Left lung (tissue), 10 donors: ENCODE measurements around the gene DEAF1. TPM values are rescaled to one million over a fixed set of nuclear protein-coding genes. Genes with fewer than 3 reads are reported as not detected.

ENCODE experiments used
- ATAC-seq: fragments of 200-7000 bp; cut with Tn5 transposase; one replicate; pipeline ENCODE4 v1.9.1; 2020; ENCODE audit warnings: moderate library complexity
- DNase-seq, 4 donors: peaks; one replicate each; pipeline ENCODE4 v3.0.0-alpha.2; 2013 to 2020
- H3K27ac ChIP-seq, 2 donors: fragments of 200-600 bp; sonication (generic) in 1 of 2; one replicate each; pipeline versions ENCODE4 v1.5.0 to v1.8.0; 2020 to 2021
- H3K27me3 ChIP-seq, 2 donors: fragments of 200-600 bp; sonication (generic) in 1 of 2; one replicate each; pipeline versions ENCODE4 v1.5.0 to v1.8.0; 2020 to 2021
- H3K36me3 ChIP-seq, 2 donors: fragments of 200-600 bp; sonication (generic) in 1 of 2; one replicate each; pipeline versions ENCODE4 v1.5.0 to v1.8.0; 2020 to 2021
- H3K4me1 ChIP-seq, 2 donors: fragments of 200-600 bp; one replicate each; pipeline ENCODE4 v1.8.0; 2021
- H3K4me3 ChIP-seq, 2 donors: fragments of 200-600 bp; sonication (generic) in 1 of 2; one replicate each; pipeline versions ENCODE4 v1.5.0 to v1.8.0; 2020 to 2021; ENCODE audit warnings: mild to moderate bottlenecking in 1 of 2
- H3K9me3 ChIP-seq, 2 donors: fragments of 200-600 bp; sonication (generic) in 1 of 2; one replicate each; pipeline versions ENCODE4 v1.5.0 to v1.8.0; 2020 to 2021
- intact Hi-C, 2 donors: fragments of 100-400 bp; cut with DNase I; formaldehyde crosslinking; loops; one replicate each; pipeline versions ENCODE4 v1.11.2 to v1.14.2; 2022
- polyA plus RNA-seq, 6 donors: library from polyadenylated mRNA; unstranded; fragments of 120-200 nt; gene quantifications; one replicate each; pipeline ENCODE4 v1.2.1, GENCODE V29; 2013; ENCODE audit not compliant: insufficient read length in 6 of 6
- total RNA-seq, 2 donors: library from RNA; stranded (reverse); fragmentation: NEBNext Ultra II Directional; extraction: Animal tissue kit (Norgen Biotek cat#: 25700); gene quantifications; one replicate each; pipeline ENCODE4 v1.2.1, GENCODE V29; 2021
- TF ChIP-seq, protein P1 (sequence below), 2 donors: fragments of 200-600 bp; sonication (generic) in 1 of 2; IDR thresholded peaks; one replicate each; pipeline versions ENCODE4 v1.5.0 to v1.8.0; 2021; ENCODE audit warnings: antibody characterized with exemption in 2 of 2
- donor health status: DM: no; HTN: yes; CAD: no.
- donor health status: DM: no; HTN: no; CAD: no.

DEAF1 gene
- total and polyA plus RNA-seq, 8 donors = 28.3 to 52.9 (median 38.4) TPM

DNA sequence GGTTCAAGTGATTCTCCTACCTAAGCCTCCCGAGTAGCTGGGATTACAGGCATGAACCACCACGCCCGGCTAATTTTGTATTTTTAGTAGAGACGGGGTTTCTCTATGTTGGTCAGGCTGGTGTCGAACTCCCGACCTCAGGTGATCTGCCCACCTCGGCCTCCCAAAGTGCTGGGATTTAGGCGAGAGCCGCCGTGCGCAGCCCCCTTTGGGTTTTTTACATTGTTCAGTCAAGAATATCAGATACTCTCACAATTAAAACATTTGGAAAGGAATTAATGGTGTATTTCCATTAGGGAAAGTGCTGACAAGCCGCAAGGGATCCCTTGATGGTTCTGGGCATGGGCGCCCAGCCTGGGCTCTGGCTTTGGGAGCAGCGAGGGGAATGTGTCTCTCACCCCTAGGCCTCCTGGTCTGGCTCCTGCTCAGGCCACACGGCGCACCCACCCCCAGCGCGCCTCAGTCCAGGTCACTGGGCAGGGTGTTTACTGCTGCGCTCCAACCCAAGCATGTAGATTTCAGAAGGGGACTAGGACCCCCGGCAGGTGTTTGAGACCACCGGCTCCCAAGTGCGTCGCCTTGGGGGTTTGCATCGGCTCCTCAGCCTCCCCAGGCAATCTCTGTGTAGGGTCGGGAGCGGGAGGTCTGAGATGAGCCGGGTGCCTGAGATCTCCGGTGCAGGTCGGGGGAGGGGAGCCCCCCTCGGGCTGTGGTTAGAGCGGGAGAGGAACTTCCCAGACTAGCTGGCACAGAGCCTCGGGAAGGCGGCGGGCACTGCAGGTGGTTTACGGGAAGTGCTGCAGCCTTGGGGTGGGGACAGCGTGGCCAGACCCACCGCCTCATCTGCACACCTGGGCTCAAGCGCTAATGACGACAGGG is 78.5 kb downstream of the DEAF1 start:
- Histone ChIP-seq H3K9me3 (no peaks in the 10 kb centered on the region), H3K27me3 (no peaks in the 10 kb centered on the region), H3K36me3 (peaks cover 0 to 37% of the 10 kb centered on the region in 2 donors), H3K4me3 (peak overlapping the region; percentile 58 to 92), H3K4me1 (peaks cover 14 to 54% of the 10 kb centered on the region in 2 donors), H3K27ac (peak overlapping the region; percentile 88 to 97)
- intact Hi-C loops = no loop called here
- ATAC-seq (no peak), DNase-seq (peak in 2 of 4 donors; percentile 58 to 84)
- TF ChIP-seq, protein P1, sequence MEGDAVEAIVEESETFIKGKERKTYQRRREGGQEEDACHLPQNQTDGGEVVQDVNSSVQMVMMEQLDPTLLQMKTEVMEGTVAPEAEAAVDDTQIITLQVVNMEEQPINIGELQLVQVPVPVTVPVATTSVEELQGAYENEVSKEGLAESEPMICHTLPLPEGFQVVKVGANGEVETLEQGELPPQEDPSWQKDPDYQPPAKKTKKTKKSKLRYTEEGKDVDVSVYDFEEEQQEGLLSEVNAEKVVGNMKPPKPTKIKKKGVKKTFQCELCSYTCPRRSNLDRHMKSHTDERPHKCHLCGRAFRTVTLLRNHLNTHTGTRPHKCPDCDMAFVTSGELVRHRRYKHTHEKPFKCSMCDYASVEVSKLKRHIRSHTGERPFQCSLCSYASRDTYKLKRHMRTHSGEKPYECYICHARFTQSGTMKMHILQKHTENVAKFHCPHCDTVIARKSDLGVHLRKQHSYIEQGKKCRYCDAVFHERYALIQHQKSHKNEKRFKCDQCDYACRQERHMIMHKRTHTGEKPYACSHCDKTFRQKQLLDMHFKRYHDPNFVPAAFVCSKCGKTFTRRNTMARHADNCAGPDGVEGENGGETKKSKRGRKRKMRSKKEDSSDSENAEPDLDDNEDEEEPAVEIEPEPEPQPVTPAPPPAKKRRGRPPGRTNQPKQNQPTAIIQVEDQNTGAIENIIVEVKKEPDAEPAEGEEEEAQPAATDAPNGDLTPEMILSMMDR (IDR thresholded peaks at IDR 0.05) = no peak

DNA sequence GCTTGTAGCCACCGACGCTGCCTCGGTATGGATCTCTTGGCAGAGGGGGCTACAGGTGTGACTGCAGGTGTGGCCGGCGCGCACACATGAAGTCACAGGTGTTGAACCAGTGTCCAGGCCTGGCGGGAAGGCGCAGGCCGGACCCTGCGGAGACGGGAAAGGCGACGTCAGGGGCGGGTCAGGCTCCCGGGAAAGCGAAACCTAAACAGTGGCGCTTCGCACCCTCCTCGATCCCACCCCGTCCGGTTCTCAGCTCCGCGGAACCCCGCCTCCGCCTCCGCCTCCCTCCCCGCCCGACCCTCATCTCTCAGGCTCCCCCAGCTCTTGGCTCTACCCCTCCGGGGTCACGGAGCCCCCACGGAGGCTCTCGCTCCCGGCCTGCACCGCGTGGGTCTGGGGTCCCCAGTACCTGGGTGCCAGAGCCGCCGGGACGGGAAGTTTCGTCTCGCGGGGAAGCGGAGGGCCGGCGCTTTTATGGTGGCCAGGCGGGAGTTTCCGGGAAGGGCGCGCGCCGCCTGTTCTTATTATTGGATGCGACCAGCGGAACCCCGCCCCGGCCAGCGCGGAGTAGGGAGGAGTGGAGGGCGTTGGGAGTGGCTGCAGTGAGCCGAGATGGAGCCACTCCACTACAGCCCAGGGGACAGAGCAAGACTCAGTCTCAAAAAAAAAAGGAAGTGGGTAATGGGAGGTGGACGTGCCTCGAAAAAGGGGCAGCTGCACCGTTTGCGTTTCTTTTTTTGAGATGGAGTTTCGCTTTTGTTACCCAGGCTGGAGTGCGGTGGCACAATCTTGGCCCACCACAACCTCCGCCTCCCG is 79.3 kb downstream of the DEAF1 start, which contains the start of gene IRF7:
IRF7 (minus strand) TSS at position 447 of the 816 bp plus-strand sequence. CDS start 586 bp downstream, outside the sequence.
- peak within 1 kb of the TSS; percentile 58 to 92 for H3K4me3 ChIP-seq
- H3K4me1 ChIP-seq = peaks cover 14 to 51% of the 10 kb centered on the region in 2 donors
- no peaks in the 10 kb centered on the region for H3K27me3 ChIP-seq
- H3K36me3 ChIP-seq = peaks cover 0 to 46% of the 10 kb centered on the region in 2 donors
- H3K9me3 ChIP-seq = no peaks in the 10 kb centered on the region
- DNase-seq (peak; percentile 91 to 99 (median 95)), ATAC-seq (peak; percentile 91)
- intact Hi-C loops = no loop called here
- TF ChIP-seq, protein P1 (IDR thresholded peaks at IDR 0.05) = no peak
- peak within 1 kb of the TSS; percentile 88 to 97 for H3K27ac ChIP-seq

DNA sequence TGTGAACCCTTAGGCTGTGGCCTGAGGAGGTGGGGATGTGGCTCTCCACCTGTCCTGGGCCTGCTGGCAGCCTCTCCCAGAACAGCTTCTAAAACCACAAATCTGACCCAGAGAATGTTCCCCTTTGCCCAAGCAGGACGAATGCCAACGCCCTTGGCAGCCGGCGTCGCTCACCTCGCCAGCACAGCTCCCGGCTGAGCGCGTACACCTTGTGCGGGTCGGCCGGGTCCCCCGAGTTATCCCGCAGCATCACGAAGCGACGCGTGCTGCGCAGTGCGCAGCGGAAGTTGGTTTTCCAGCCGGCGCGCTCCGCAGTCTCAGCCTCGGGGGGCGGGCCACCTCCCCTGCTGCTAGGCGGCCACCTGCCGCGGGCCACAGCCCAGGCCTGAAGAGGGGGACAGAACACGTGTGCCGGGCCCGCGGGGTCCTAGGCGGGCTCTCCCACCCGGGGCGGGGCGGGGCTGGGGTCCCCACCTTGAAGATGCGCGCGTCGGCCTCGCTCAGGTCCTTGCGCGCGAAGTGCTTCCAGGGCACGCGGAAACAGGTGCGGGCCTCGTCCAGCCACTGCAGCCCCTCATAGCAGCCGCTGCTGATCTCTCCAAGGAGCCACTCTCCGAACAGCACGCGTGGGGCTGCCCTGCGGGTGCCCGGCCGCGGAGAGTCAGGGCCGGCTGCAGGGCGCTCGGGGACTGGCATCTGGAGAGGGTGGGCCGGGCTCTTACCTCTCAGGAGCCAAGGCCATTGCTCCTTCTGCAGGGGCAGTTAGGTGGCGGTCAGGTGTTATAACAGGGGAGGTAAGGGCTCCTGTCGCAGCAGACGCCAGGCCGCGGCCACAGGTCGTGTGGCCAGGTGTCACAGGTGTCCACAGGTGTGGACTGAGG is 80.2 kb downstream of the DEAF1 start:
- TF ChIP-seq, protein P1 (IDR thresholded peaks at IDR 0.05) = no peak
- peaks cover 14 to 43% of the 10 kb centered on the region in 2 donors for H3K4me1 ChIP-seq
- H3K27me3 ChIP-seq = no peaks in the 10 kb centered on the region
- intact Hi-C loops = no loop called here
- peak overlapping the region; percentile 58 to 92 for H3K4me3 ChIP-seq
- no peaks in the 10 kb centered on the region for H3K9me3 ChIP-seq
- ATAC-seq (peak; percentile 3), DNase-seq (peak in 1 of 4 donors; percentile 82)
- peak overlapping the region; percentile 88 to 97 for H3K27ac ChIP-seq
- peaks cover 0 to 54% of the 10 kb centered on the region in 2 donors for H3K36me3 ChIP-seq

DNA sequence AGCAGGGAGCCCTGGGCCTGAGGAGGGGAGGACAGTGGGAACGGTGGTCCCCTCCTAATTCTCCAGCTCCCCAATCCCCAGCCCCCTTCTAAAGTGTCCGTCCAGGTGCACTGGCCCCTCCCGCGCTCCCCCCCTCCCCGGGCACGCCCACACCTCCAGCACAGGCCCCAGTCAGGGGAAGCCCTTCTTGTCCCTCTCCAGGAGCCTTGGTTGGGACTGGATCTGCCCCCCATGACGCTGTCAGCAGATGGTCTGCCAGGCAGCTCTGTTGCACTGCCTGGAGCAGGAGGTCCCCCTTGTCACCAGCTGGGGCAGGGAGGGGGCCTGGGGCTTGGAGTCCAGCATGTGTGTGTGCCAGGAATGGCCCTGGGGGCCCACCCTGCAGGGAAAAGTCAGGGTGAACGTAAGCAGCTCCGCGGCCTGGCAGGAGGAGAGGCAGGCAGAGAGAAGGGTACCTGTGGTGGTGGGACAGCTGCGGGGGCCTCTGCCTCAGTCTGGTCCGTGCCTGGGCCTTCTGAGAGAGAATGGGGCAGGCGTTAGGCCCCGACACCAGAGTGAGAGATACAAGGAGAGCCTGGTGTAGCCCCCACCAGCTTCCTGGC is 80.9 kb downstream of the DEAF1 start:
- Histone ChIP-seq H3K27ac (peak overlapping the region in 1 of 2 donors; percentile 97), H3K9me3 (no peaks in the 10 kb centered on the region), H3K4me1 (peaks cover 14 to 43% of the 10 kb centered on the region in 2 donors), H3K36me3 (peaks cover 0 to 62% of the 10 kb centered on the region in 2 donors), H3K4me3 (peak overlapping the region in 1 of 2 donors; percentile 92), H3K27me3 (no peaks in the 10 kb centered on the region)
- TF ChIP-seq, protein P1 (IDR thresholded peaks at IDR 0.05) = no peak
- intact Hi-C loops = no loop called here
- ATAC-seq = no peak
- peak in 1 of 4 donors; percentile 80 for DNase-seq
